ENCODE data around the gene HRC. TPM values are rescaled to one million over a fixed set of nuclear protein-coding genes. Genes with fewer than 3 reads are reported as not detected.

HRC gene
- total RNA-seq, 1 donor from 2014 or later, result 0.72 TPM

DNA sequence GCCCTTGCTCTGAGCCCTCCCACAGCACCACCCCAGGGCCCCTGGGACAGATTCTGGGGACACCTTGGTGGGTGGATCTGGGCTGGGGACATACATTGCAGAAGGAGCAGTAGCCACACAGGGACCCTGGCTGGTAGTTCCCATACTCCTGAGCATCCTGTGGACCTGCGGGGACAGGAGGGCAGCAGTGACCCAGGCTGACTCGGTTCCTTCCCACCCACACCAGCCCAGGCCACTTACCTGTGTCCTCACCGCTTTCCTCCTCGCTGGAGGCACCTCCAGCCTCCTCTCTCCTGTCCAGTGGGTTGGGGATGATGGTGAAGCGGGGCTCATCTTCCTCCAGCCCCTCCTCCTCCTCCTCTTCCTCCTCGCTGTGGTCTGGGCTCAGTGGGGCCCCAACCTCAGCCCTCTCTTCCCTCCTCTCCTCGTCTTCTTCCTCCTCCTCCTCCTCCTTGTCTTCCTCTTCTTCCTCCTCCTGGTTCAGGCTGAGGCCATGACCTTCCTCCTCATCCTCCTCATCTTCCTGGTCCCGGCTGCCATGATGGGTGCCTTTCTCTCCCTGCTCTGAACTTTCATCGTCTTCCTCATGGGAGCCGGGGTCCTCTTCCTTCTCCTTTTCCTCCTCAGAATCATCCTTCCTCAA lies 1.9 kb downstream of the HRC start:
- H3K4me3 Mint-ChIP-seq (ENCODE audit: unreplicated experiment), result peak overlapping the region; percentile 66
- H3K27me3 Mint-ChIP-seq (ENCODE audit: unreplicated experiment), result peaks cover 18% of the 10 kb centered on the region
- peaks cover 15% of the 10 kb centered on the region for H3K36me3 Mint-ChIP-seq (ENCODE audit: low read depth, unreplicated experiment)
- peaks cover 20% of the 10 kb centered on the region for H3K4me1 Mint-ChIP-seq (ENCODE audit: unreplicated experiment)
- TF ChIP-seq, protein P1, sequence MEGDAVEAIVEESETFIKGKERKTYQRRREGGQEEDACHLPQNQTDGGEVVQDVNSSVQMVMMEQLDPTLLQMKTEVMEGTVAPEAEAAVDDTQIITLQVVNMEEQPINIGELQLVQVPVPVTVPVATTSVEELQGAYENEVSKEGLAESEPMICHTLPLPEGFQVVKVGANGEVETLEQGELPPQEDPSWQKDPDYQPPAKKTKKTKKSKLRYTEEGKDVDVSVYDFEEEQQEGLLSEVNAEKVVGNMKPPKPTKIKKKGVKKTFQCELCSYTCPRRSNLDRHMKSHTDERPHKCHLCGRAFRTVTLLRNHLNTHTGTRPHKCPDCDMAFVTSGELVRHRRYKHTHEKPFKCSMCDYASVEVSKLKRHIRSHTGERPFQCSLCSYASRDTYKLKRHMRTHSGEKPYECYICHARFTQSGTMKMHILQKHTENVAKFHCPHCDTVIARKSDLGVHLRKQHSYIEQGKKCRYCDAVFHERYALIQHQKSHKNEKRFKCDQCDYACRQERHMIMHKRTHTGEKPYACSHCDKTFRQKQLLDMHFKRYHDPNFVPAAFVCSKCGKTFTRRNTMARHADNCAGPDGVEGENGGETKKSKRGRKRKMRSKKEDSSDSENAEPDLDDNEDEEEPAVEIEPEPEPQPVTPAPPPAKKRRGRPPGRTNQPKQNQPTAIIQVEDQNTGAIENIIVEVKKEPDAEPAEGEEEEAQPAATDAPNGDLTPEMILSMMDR (IDR thresholded peaks at IDR 0.05; ENCODE audit: unreplicated experiment), result no peak
- no peaks in the 10 kb centered on the region for H3K9me3 Mint-ChIP-seq (ENCODE audit: unreplicated experiment)
- peak overlapping the region; percentile 58 for H3K27ac Mint-ChIP-seq (ENCODE audit: unreplicated experiment)
- no peak for DNase-seq (ENCODE audit: low spot score)

- DNase-seq (ENCODE audit: low spot score), result no peak
- H3K36me3 Mint-ChIP-seq (ENCODE audit: low read depth, unreplicated experiment), result peaks cover 17% of the 10 kb centered on the region
- no peak overlapping the region for H3K4me3 Mint-ChIP-seq (ENCODE audit: unreplicated experiment)
- H3K27me3 Mint-ChIP-seq (ENCODE audit: unreplicated experiment), result peaks cover 14% of the 10 kb centered on the region
- peaks cover 24% of the 10 kb centered on the region for H3K4me1 Mint-ChIP-seq (ENCODE audit: unreplicated experiment)
- TF ChIP-seq, protein P1 (IDR thresholded peaks at IDR 0.05; ENCODE audit: unreplicated experiment), result no peak
- no peak overlapping the region for H3K27ac Mint-ChIP-seq (ENCODE audit: unreplicated experiment)
- H3K9me3 Mint-ChIP-seq (ENCODE audit: unreplicated experiment), result no peaks in the 10 kb centered on the region
These were observed 3.1 kb downstream of the HRC start for GRCh38 chr19:49152119-49152550.

DNA sequence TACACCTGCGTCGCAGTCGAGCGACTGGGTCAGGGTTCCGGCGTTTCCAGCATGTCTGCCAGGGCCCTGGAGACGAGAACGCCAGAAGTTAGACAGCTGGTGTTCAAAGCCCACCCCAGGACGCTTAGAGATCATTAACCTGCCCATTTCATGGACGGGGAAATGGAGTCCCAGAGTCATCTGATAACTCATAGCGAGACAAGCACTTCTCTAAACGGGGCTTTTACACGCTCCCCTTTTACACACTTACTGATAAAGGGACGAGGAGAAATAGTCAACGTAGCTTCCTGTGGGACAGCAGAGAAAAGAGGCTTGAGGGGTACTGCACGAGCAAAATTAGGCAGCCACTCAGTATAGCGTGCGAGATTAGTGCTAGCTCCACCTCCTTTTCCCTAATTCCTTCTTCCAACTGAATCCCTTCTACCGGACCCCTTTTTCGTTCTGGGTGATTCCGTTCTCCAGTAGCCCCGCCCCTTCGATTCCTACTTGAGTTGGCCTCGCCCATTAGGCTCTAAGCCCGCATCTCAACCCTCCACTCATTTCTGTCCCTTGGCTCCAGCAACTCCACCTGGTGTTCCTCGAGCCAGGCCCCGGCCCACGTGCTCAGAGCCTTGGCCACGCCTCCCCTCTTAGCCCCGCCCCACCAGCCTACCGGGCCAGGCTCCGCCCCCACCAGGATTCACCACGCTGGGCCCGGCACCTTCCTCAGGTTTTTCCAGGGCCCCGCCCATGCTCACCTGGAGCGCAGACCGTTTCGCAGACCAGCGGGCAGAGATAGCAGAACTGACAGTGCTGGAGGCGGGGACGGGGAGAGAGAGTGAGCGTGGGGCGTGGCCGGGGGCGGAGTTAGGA lies 3.7 kb downstream of the HRC start:
- peaks cover 20% of the 10 kb centered on the region for H3K27me3 Mint-ChIP-seq (ENCODE audit: unreplicated experiment)
- TF ChIP-seq, protein P1 (IDR thresholded peaks at IDR 0.05; ENCODE audit: unreplicated experiment), result no peak
- peaks cover 17% of the 10 kb centered on the region for H3K36me3 Mint-ChIP-seq (ENCODE audit: low read depth, unreplicated experiment)
- H3K9me3 Mint-ChIP-seq (ENCODE audit: unreplicated experiment), result no peaks in the 10 kb centered on the region
- peak; percentile 58 for DNase-seq (ENCODE audit: low spot score)
- H3K27ac Mint-ChIP-seq (ENCODE audit: unreplicated experiment), result no peak overlapping the region
- H3K4me1 Mint-ChIP-seq (ENCODE audit: unreplicated experiment), result peaks cover 24% of the 10 kb centered on the region
- peak overlapping the region; percentile 47 for H3K4me3 Mint-ChIP-seq (ENCODE audit: unreplicated experiment)

DNA sequence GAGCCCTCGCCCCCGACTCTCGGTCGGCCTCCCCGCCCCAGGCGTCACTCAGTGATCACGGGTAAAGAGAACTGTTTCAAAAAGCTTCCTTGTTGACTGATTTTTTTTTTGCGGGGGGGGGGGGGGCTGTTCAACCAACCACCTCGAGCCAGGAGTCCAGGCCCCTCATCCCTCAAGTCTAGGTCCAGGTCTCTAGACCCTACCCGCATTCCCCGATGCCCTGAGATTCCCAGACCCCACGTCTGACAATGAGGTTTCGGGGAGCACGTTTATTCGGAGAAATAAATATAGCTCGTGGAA lies 4.3 kb downstream of the HRC start:
- peaks cover 17% of the 10 kb centered on the region for H3K36me3 Mint-ChIP-seq (ENCODE audit: low read depth, unreplicated experiment)
- H3K9me3 Mint-ChIP-seq (ENCODE audit: unreplicated experiment), result no peaks in the 10 kb centered on the region
- TF ChIP-seq, protein P1 (IDR thresholded peaks at IDR 0.05; ENCODE audit: unreplicated experiment), result no peak
- H3K27ac Mint-ChIP-seq (ENCODE audit: unreplicated experiment), result no peak overlapping the region
- peaks cover 24% of the 10 kb centered on the region for H3K4me1 Mint-ChIP-seq (ENCODE audit: unreplicated experiment)
- H3K27me3 Mint-ChIP-seq (ENCODE audit: unreplicated experiment), result peaks cover 26% of the 10 kb centered on the region
- H3K4me3 Mint-ChIP-seq (ENCODE audit: unreplicated experiment), result peak overlapping the region; percentile 47
- no peak for DNase-seq (ENCODE audit: low spot score)
